GM10248 (cell line): ENCODE measurements around the gene ENHO.
A peak's percentile ranks its signal among the peaks of the same experiment; 100 is the strongest.

Experiments used
- CTCF ChIA-PET: fragments of 300-600 bp; sonication (Branson Sonifier 250); formaldehyde crosslinking; extraction: SDS; loops from one replicate; lab custom pipeline; 2021; ENCODE audit warnings: antibody characterized with exemption; lab: Yijun Ruan, JAX
- POLR2A ChIA-PET: fragments of 350-650 bp; sonication (Branson Sonifier 250); formaldehyde crosslinking; extraction: SDS; loops from one replicate; lab custom pipeline; 2020; ENCODE audit warnings: antibody characterized with exemption; lab: Yijun Ruan, JAX
- DNase-seq: peaks from one replicate; pipeline ENCODE4 v3.0.0; 2012; ENCODE audit errors: extremely low spot score
- CTCF ChIP-seq: IDR thresholded peaks from 2 replicates; pipeline ENCODE4 v1.5.1; 2012; ENCODE audit warnings: mild to moderate bottlenecking, low read depth; ENCODE audit errors: extremely low read depth, missing control alignments, control extremely low read depth

Gene ENHO

GRCh38 chr9:34549407-34549732 is 26.6 kb upstream of the ENHO start:
- POLR2A ChIA-PET: no interaction called here
- CTCF ChIA-PET: interaction anchor here (1.3 to 5.8 kb wide), 4 partner anchors 12 to 146 kb away, joined by 3 to 43 read pairs (median 12); no protein-coding TSS in a partner anchor
- no peak for DNase-seq
- TF ChIP-seq CTCF: no peak

GRCh38 chr9:34547960-34548611 is 25.3 kb upstream of the ENHO start:
- peak; percentile 73 for DNase-seq
- peak; percentile 84 for TF ChIP-seq CTCF
- POLR2A ChIA-PET: no interaction called here
- CTCF ChIA-PET: interaction anchor here (0.6 to 5.8 kb wide), 36 partner anchors 8 to 214 kb away, joined by 3 to 43 read pairs (median 4); partner anchors contain the start of gene ARID3C

- POLR2A ChIA-PET: no interaction called here
- CTCF ChIA-PET: interaction anchor here (0.7 to 5.8 kb wide), 37 partner anchors 8 to 213 kb away, joined by 3 to 43 read pairs (median 4); partner anchors contain the start of gene ARID3C
- TF ChIP-seq CTCF: peak; percentile 52
- DNase-seq: peak; percentile 58
Measured at GRCh38 chr9:34546834-34547827, 24.3 kb upstream of the ENHO start.

- CTCF ChIA-PET: interaction anchor here (0.9 to 5.8 kb wide), 7 partner anchors 10 to 143 kb away, joined by 3 to 43 read pairs (median 7); no protein-coding TSS in a partner anchor
- TF ChIP-seq CTCF: no peak
- DNase-seq: no peak
- POLR2A ChIA-PET: no interaction called here
Measured at GRCh38 chr9:34546102-34546833, 23.5 kb upstream of the ENHO start.

- ChIA-PET CTCF (interaction anchor here (1.0 kb wide), 1 partner anchor 142 kb away, joined by 3 read pairs; no protein-coding TSS in a partner anchor), POLR2A (no interaction called here)
Measured at GRCh38 chr9:34545497-34545896, 22.7 kb upstream of the ENHO start.

More at GRCh38 chr9:34545497-34545896, 22.7 kb upstream of the ENHO start:
- no peak for DNase-seq
- TF ChIP-seq CTCF: no peak
